Measurements from ENCODE around the gene SELENOM. TPM values are rescaled to one million over a fixed set of nuclear protein-coding genes. Genes with fewer than 3 reads are reported as not detected.

SELENOM gene
- total RNA-seq, 1 experiment from 2014 or later: 16.3 TPM

DNA sequence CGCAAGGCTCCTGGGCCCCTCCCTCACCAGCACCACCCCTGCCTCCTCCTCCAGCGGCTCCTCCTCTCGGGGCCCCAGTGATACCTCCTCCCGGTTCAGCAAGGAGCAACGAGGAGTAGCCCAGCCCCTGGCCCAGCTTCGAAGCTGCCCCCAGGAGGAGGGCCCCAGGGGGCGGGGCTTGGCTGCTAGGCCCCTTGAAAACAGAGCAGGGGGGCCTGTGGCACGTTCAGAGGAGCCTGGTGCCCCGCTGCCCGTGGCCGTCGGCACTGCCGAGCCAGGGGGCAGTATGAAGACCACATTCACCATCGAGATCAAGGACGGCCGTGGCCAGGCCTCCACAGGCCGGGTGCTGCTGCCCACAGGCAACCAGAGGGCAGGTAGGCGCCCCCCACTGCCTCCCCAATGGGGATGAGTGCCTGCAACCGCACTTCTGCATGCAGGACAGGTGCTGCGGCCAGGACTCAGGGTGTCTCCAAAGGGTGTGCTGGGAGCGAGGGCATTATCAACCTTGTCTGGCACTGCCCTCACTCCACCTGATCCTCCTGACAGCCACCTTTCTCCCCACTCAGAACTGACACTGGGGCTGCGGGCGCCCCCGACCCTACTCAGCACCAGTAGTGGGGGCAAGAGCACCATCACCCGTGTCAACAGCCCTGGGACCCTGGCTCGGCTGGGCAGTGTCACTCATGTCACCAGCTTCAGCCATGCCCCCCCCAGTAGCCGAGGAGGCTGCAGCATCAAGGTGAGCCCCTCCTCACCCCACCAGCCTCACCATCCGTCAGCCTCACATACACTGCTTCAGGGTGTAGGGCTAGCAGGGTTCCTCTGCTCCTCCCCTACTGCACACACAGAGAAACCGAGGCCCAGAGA lies 16.0 kb downstream of the SELENOM start (continued):
- TF ChIP-seq, protein P1, sequence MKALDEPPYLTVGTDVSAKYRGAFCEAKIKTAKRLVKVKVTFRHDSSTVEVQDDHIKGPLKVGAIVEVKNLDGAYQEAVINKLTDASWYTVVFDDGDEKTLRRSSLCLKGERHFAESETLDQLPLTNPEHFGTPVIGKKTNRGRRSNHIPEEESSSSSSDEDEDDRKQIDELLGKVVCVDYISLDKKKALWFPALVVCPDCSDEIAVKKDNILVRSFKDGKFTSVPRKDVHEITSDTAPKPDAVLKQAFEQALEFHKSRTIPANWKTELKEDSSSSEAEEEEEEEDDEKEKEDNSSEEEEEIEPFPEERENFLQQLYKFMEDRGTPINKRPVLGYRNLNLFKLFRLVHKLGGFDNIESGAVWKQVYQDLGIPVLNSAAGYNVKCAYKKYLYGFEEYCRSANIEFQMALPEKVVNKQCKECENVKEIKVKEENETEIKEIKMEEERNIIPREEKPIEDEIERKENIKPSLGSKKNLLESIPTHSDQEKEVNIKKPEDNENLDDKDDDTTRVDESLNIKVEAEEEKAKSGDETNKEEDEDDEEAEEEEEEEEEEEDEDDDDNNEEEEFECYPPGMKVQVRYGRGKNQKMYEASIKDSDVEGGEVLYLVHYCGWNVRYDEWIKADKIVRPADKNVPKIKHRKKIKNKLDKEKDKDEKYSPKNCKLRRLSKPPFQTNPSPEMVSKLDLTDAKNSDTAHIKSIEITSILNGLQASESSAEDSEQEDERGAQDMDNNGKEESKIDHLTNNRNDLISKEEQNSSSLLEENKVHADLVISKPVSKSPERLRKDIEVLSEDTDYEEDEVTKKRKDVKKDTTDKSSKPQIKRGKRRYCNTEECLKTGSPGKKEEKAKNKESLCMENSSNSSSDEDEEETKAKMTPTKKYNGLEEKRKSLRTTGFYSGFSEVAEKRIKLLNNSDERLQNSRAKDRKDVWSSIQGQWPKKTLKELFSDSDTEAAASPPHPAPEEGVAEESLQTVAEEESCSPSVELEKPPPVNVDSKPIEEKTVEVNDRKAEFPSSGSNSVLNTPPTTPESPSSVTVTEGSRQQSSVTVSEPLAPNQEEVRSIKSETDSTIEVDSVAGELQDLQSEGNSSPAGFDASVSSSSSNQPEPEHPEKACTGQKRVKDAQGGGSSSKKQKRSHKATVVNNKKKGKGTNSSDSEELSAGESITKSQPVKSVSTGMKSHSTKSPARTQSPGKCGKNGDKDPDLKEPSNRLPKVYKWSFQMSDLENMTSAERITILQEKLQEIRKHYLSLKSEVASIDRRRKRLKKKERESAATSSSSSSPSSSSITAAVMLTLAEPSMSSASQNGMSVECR (CRISPR knock-in tag; IDR thresholded peaks at IDR 0.05; ENCODE audit: borderline replicate concordance): no peak
- TF ChIP-seq, protein P2, sequence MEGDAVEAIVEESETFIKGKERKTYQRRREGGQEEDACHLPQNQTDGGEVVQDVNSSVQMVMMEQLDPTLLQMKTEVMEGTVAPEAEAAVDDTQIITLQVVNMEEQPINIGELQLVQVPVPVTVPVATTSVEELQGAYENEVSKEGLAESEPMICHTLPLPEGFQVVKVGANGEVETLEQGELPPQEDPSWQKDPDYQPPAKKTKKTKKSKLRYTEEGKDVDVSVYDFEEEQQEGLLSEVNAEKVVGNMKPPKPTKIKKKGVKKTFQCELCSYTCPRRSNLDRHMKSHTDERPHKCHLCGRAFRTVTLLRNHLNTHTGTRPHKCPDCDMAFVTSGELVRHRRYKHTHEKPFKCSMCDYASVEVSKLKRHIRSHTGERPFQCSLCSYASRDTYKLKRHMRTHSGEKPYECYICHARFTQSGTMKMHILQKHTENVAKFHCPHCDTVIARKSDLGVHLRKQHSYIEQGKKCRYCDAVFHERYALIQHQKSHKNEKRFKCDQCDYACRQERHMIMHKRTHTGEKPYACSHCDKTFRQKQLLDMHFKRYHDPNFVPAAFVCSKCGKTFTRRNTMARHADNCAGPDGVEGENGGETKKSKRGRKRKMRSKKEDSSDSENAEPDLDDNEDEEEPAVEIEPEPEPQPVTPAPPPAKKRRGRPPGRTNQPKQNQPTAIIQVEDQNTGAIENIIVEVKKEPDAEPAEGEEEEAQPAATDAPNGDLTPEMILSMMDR (IDR thresholded peaks at IDR 0.05): no peak
- TF ChIP-seq NFE2L1 (CRISPR knock-in tag; IDR thresholded peaks at IDR 0.05) (no peak), RELA (CRISPR knock-in tag; IDR thresholded peaks at IDR 0.05; ENCODE audit: borderline replicate concordance) (no peak)
- TF ChIP-seq, protein P3, sequence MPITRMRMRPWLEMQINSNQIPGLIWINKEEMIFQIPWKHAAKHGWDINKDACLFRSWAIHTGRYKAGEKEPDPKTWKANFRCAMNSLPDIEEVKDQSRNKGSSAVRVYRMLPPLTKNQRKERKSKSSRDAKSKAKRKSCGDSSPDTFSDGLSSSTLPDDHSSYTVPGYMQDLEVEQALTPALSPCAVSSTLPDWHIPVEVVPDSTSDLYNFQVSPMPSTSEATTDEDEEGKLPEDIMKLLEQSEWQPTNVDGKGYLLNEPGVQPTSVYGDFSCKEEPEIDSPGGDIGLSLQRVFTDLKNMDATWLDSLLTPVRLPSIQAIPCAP (CRISPR knock-in tag; IDR thresholded peaks at IDR 0.05): no peak
- TF ChIP-seq, protein P4, sequence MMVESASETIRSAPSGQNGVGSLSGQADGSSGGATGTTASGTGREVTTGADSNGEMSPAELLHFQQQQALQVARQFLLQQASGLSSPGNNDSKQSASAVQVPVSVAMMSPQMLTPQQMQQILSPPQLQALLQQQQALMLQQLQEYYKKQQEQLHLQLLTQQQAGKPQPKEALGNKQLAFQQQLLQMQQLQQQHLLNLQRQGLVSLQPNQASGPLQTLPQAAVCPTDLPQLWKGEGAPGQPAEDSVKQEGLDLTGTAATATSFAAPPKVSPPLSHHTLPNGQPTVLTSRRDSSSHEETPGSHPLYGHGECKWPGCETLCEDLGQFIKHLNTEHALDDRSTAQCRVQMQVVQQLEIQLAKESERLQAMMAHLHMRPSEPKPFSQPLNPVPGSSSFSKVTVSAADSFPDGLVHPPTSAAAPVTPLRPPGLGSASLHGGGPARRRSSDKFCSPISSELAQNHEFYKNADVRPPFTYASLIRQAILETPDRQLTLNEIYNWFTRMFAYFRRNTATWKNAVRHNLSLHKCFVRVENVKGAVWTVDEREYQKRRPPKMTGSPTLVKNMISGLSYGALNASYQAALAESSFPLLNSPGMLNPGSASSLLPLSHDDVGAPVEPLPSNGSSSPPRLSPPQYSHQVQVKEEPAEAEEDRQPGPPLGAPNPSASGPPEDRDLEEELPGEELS (CRISPR knock-in tag; IDR thresholded peaks at IDR 0.05): no peak

DNA sequence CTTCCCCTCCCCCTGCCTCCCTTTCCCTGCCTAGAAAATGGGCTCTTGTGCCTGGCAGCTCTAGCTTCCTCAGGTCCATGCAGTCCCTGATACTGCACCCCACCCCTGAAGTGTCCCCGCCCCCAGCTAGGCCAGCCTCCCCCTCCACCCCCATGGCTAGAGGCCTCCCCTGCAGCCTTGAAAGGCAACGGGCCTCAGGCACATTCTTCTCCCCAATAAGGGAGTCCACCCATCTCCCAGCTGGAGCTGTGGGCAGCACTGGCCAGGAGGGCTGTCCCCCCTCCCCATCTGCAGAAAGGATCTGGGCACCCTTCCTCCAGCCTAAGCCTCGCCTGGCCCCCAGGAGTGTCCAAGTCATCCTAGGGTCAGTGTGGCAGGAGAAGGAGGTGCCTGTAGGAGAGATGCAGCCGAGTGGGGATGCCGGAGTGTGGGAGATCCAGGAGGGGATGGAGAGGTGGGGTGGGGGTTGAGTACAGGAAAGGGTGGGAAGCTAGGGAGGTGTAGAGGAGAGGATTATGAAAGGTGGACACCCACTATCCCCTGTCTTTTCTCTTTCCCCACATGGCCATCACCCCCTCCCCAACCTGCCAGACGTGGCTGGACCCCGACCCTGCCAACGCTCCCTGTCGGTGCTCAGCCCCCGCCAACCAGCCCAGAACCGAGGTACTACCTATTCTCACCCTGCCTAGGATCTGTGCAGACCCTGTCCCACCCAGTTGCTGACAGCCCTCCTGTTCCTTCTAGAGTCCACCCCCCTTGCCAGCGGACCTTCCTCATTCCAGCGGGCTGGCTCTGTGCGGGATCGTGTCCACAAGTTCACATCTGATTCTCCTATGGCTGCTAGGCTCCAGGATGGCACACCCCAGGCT lies 16.9 kb downstream of the SELENOM start:
- ChIA-PET POLR2A (interaction anchor here (0.6 to 0.9 kb wide), 2 partner anchors 9 to 179 kb away, joined by 3 to 6 read pairs; no protein-coding TSS in a partner anchor), CTCF (interaction anchor here (0.8 to 21.8 kb wide), 5 partner anchors 8 to 200 kb away, joined by 3 to 363 read pairs (median 4); partner anchors contain the start of genes SELENOM and TUG1)
- H3K4me1 Mint-ChIP-seq: no peaks in the 10 kb centered on the region
- H3K36me3 Mint-ChIP-seq: no peaks in the 10 kb centered on the region
- H3K4me3 Mint-ChIP-seq: no peak overlapping the region
- no peak for ATAC-seq
- H3K9me3 Mint-ChIP-seq: no peaks in the 10 kb centered on the region
- no peak overlapping the region for H3K27ac Mint-ChIP-seq
- H3K27me3 Mint-ChIP-seq (ENCODE audit: low read depth): no peaks in the 10 kb centered on the region
- no peak for DNase-seq (ENCODE audit: low spot score)
- no peak for TF ChIP-seq RELA (CRISPR knock-in tag; IDR thresholded peaks at IDR 0.05; ENCODE audit: borderline replicate concordance)
- TF ChIP-seq NFATC4 (CRISPR knock-in tag; IDR thresholded peaks at IDR 0.05): no peak
